ENCODE data around the gene SLC35F3. TPM values are rescaled to one million over a fixed set of nuclear protein-coding genes. Genes with fewer than 3 reads are reported as not detected.
"Not testable (repeated sequence)": the region's sequence is repeated elsewhere in the genome, so short reads cannot be mapped to it uniquely, and the experiment has no call there.

The SLC35F3 gene
- total RNA-seq, 1 donor from 2014 or later, result 0.25 TPM

DNA sequence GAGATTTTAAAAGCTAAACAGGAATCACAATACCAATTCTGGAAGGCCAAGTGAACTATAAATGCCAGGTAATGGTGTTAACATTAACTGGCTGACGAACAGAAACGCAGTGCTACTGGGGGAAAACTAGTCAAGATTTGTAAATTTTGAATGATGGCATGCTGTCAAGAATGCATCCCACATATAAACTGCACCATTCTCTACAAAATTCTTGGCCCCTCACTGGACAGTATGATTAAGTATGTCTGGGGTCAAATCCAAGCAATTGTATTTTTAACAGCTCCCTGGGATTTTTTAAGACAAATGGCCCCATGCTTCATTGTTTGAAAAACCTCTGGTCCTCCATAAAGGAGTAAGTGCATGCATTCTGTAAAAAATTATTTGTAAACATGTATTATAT lies 395.6 kb downstream of the SLC35F3 start:
- no peak overlapping the region for H3K27ac Mint-ChIP-seq
- TF ChIP-seq, protein P1, sequence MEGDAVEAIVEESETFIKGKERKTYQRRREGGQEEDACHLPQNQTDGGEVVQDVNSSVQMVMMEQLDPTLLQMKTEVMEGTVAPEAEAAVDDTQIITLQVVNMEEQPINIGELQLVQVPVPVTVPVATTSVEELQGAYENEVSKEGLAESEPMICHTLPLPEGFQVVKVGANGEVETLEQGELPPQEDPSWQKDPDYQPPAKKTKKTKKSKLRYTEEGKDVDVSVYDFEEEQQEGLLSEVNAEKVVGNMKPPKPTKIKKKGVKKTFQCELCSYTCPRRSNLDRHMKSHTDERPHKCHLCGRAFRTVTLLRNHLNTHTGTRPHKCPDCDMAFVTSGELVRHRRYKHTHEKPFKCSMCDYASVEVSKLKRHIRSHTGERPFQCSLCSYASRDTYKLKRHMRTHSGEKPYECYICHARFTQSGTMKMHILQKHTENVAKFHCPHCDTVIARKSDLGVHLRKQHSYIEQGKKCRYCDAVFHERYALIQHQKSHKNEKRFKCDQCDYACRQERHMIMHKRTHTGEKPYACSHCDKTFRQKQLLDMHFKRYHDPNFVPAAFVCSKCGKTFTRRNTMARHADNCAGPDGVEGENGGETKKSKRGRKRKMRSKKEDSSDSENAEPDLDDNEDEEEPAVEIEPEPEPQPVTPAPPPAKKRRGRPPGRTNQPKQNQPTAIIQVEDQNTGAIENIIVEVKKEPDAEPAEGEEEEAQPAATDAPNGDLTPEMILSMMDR (IDR thresholded peaks at IDR 0.05; ENCODE audit: unreplicated experiment), result no peak
- H3K9me3 Mint-ChIP-seq, result peaks cover 6% of the 10 kb centered on the region
- DNase-seq (ENCODE audit: low spot score in 2 of 2, unreplicated experiment in 2 of 2), result no peak
- peaks cover 44% of the 10 kb centered on the region for H3K27me3 Mint-ChIP-seq (ENCODE audit: low read depth)
- H3K4me1 Mint-ChIP-seq, result no peaks in the 10 kb centered on the region
- no peaks in the 10 kb centered on the region for H3K36me3 Mint-ChIP-seq
- H3K4me3 Mint-ChIP-seq, result no peak overlapping the region

DNA sequence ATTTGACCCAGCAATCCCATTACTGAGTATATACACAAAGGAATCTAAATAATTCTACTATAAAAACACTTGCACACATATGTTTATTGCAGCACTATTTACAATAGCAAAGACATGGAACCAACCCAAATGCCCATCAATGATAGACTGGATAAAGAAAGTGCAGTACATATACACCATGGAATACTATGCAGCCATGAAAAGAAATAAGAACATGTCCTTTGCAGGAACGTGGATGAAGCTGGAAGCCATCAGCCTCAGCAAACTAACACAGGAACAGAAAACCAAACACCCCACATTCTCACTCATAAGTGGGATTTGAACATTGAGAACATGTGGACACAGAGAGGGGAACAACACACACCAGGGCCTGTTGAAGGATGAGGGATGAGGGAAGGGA lies 397.2 kb downstream of the SLC35F3 start:
- not testable (repeated sequence) for H3K9me3 Mint-ChIP-seq; H3K4me1 Mint-ChIP-seq; H3K27ac Mint-ChIP-seq; H3K4me3 Mint-ChIP-seq; DNase-seq (ENCODE audit: low spot score in 2 of 2, unreplicated experiment in 2 of 2); H3K36me3 Mint-ChIP-seq
- peaks cover 30% of the 10 kb centered on the region for H3K27me3 Mint-ChIP-seq (ENCODE audit: low read depth)

DNA sequence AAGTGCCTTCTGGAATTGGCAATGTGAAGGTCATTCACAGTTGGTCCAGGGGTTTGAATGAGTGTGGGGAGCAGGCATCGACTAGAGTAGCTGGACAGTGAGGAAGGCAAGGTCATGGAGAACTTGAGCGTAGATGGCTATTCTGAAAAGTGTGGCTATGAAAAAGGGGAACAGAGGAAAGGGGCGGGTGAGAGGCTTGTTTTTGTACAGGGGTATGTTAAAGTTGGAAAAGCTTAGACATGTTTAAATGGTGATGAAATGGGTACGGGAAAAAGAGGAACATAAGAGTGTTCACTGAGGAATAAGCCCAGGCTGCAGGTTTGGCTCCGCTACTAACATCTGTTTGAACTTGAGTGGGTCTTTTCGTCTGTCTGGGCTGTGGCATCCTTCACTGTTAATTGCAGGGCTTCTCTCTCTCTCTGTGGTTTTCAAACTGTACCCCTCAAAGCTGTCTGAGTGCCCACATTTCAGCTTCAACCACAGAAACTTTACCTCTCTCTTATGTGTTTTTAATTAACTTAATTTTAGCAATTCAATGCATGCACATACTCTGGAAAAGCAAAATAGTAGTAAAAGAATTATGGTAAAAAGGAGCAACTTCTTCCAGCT lies 398.0 kb downstream of the SLC35F3 start:
- no peak for DNase-seq (ENCODE audit: low spot score in 2 of 2, unreplicated experiment in 2 of 2)
- H3K4me1 Mint-ChIP-seq, result no peaks in the 10 kb centered on the region
- H3K27ac Mint-ChIP-seq, result no peak overlapping the region
- peaks cover 27% of the 10 kb centered on the region for H3K27me3 Mint-ChIP-seq (ENCODE audit: low read depth)
- H3K9me3 Mint-ChIP-seq, result peaks cover 6% of the 10 kb centered on the region
- H3K4me3 Mint-ChIP-seq, result no peak overlapping the region
- TF ChIP-seq, protein P1 (IDR thresholded peaks at IDR 0.05; ENCODE audit: unreplicated experiment), result no peak
- H3K36me3 Mint-ChIP-seq, result no peaks in the 10 kb centered on the region

DNA sequence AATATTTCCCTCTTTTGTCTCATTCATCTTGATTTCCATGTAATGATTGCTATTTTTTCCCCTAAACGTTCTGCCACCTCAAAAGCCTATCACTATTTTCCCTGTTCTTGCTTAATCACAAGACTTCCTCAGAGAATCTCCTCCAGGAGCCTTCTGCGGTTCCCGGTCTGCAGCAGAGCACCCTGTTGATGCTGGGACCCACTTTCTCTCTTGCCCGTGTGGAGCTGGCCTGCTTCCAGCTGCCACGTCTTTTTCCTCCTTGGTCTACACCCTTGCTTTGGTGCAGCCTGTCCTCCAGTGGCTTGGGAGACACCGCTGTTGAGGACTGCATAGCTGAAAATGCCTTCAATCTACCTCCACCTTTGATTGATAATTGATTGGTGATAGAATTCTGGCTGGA lies 398.8 kb downstream of the SLC35F3 start:
- no peaks in the 10 kb centered on the region for H3K4me1 Mint-ChIP-seq
- TF ChIP-seq, protein P1 (IDR thresholded peaks at IDR 0.05; ENCODE audit: unreplicated experiment), result no peak
- H3K4me3 Mint-ChIP-seq, result no peak overlapping the region
- DNase-seq (ENCODE audit: low spot score in 2 of 2, unreplicated experiment in 2 of 2), result no peak
- peaks cover 6% of the 10 kb centered on the region for H3K9me3 Mint-ChIP-seq
- no peak overlapping the region for H3K27ac Mint-ChIP-seq
- peaks cover 25% of the 10 kb centered on the region for H3K27me3 Mint-ChIP-seq (ENCODE audit: low read depth)
- no peaks in the 10 kb centered on the region for H3K36me3 Mint-ChIP-seq

DNA sequence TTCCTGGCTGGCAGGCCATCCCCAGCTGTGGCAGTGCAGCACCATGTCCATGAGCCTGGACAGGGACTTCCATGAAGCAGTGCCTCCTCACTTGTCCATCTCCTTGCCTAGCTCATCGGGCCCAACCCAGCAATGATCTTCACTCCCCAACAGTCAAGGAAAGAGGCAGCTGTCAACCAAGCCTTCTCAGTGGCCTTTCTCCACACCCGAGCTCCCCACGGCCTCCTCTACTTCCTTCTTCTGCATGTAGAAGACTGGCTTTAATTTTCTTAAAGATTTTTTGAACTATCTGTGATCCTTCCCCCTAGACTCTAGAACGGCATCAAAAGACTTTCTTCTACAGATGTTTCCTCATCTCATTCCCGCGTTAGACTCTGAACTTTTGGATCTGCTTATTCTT lies 403.2 kb downstream of the SLC35F3 start:
- H3K4me1 Mint-ChIP-seq, result no peaks in the 10 kb centered on the region
- H3K27me3 Mint-ChIP-seq (ENCODE audit: low read depth), result peaks cover 46% of the 10 kb centered on the region
- H3K4me3 Mint-ChIP-seq, result no peak overlapping the region
- no peak overlapping the region for H3K27ac Mint-ChIP-seq
- DNase-seq (ENCODE audit: low spot score in 2 of 2, unreplicated experiment in 2 of 2), result no peak
- H3K9me3 Mint-ChIP-seq, result peaks cover 3% of the 10 kb centered on the region
- no peaks in the 10 kb centered on the region for H3K36me3 Mint-ChIP-seq
- TF ChIP-seq, protein P1 (IDR thresholded peaks at IDR 0.05; ENCODE audit: unreplicated experiment), result no peak

DNA sequence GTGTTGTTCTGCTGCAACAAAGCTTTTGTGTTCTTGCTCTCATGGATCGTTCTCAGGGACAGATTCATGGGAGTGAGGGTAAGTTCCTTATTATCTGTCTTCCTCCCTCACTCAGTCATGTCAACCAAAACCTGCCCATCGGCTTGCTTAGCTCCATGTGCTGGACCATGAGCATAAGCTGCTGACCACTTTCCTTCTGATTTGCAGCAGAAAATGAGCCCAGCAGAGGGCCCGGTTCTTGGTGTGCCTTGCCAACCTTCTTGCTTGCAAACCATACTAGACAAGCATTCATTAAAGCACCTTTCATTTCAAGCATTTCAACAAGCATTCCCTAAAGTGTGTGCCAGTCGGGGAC lies 404.7 kb downstream of the SLC35F3 start:
- TF ChIP-seq, protein P1 (IDR thresholded peaks at IDR 0.05; ENCODE audit: unreplicated experiment), result no peak
- H3K9me3 Mint-ChIP-seq, result peaks cover 3% of the 10 kb centered on the region
- H3K4me3 Mint-ChIP-seq, result no peak overlapping the region
- no peaks in the 10 kb centered on the region for H3K4me1 Mint-ChIP-seq
- H3K27me3 Mint-ChIP-seq (ENCODE audit: low read depth), result peaks cover 54% of the 10 kb centered on the region
- H3K36me3 Mint-ChIP-seq, result no peaks in the 10 kb centered on the region
- no peak overlapping the region for H3K27ac Mint-ChIP-seq
- DNase-seq (ENCODE audit: low spot score in 2 of 2, unreplicated experiment in 2 of 2), result no peak
